Mesodermal cell (in vitro differentiated cells): ENCODE data around the gene TSPAN4.

ENCODE experiments used
- H3K27ac ChIP-seq: 2 replicates; pipeline ENCODE4 v1.7.0; 2013; ENCODE audit warnings: mild to moderate bottlenecking, low read depth, low read length, moderate library complexity; ENCODE audit not compliant: severe bottlenecking
- H3K36me3 ChIP-seq: 2 replicates; pipeline ENCODE4 v1.7.1; 2013; ENCODE audit warnings: mild to moderate bottlenecking, low read length, moderate library complexity; ENCODE audit not compliant: control insufficient read depth, insufficient read depth
- H3K4me1 ChIP-seq: one replicate; pipeline ENCODE4 v1.7.1; 2013; ENCODE audit warnings: mild to moderate bottlenecking, low read length; ENCODE audit not compliant: insufficient read depth, control insufficient read depth, poor library complexity, severe bottlenecking
- H3K4me3 ChIP-seq: 2 replicates; pipeline ENCODE4 v1.7.0; 2013; ENCODE audit warnings: low read length, control low read depth, mild to moderate bottlenecking; ENCODE audit not compliant: insufficient read depth, poor library complexity, severe bottlenecking; ENCODE audit errors: extremely low read depth
- H3K9me3 ChIP-seq: 2 replicates; pipeline ENCODE4 v1.7.1; 2013; ENCODE audit warnings: mild to moderate bottlenecking, low read length, moderate library complexity; ENCODE audit not compliant: control insufficient read depth
- WGBS, 2 experiments: methylation state at CpG; one replicate each; pipeline ENCODE4 v1.1.5; 2013; ENCODE audit warnings: missing lambda C conversion rate in 2 of 2; ENCODE audit not compliant: insufficient coverage in 2 of 2; 5-methylcytosine and 5-hydroxymethylcytosine counted together

TSPAN4 gene

GRCh38 chr11:825366-826226 is 17.1 kb upstream of the TSPAN4 start:
- WGBS, 2 experiments, result 94 to 96% methylated on average over 8 of the region's 12 CpGs
- H3K4me1 ChIP-seq, result peaks cover 35% of the 10 kb centered on the region
- no peak overlapping the region for H3K27ac ChIP-seq
- H3K36me3 ChIP-seq, result peaks cover 26% of the 10 kb centered on the region
- H3K9me3 ChIP-seq, result no peaks in the 10 kb centered on the region
- no peak overlapping the region for H3K4me3 ChIP-seq

GRCh38 chr11:826227-826621 is 16.4 kb upstream of the TSPAN4 start:
- 86 to 87% methylated on average over 5 to 6 of the region's 9 CpGs for WGBS, 2 experiments

GRCh38 chr11:826836-827145 is 15.9 kb upstream of the TSPAN4 start:
- Histone ChIP-seq H3K4me3 (peak overlapping the region; percentile 28), H3K27ac (no peak overlapping the region), H3K9me3 (no peaks in the 10 kb centered on the region), H3K36me3 (peaks cover 21% of the 10 kb centered on the region), H3K4me1 (peaks cover 42% of the 10 kb centered on the region)
- 5% methylated on average over 20 to 21 of the region's 22 CpGs for WGBS, 2 experiments

More at GRCh38 chr11:826227-826621, 16.4 kb upstream of the TSPAN4 start:
- no peaks in the 10 kb centered on the region for H3K9me3 ChIP-seq
- no peak overlapping the region for H3K27ac ChIP-seq
- no peak overlapping the region for H3K4me3 ChIP-seq
- peaks cover 36% of the 10 kb centered on the region for H3K4me1 ChIP-seq
- peaks cover 26% of the 10 kb centered on the region for H3K36me3 ChIP-seq

- 2 to 3% methylated on average over 56 to 61 of the region's 66 CpGs for WGBS, 2 experiments
- Histone ChIP-seq H3K36me3 (peaks cover 18% of the 10 kb centered on the region), H3K4me1 (peaks cover 43% of the 10 kb centered on the region), H3K9me3 (no peaks in the 10 kb centered on the region), H3K27ac (no peak overlapping the region), H3K4me3 (peak overlapping the region; percentile 28)
Observed at GRCh38 chr11:827146-827896, 15.3 kb upstream of the TSPAN4 start.

- H3K9me3 ChIP-seq, result no peaks in the 10 kb centered on the region
- peak within 1 kb of the TSS; percentile 28 for H3K4me3 ChIP-seq
- H3K27ac ChIP-seq, result peak within 1 kb of the TSS; percentile 36
- H3K4me1 ChIP-seq, result peaks cover 43% of the 10 kb centered on the region
- WGBS, 2 experiments, result 48 to 53% methylated on average over 5 of the region's 5 CpGs
- H3K36me3 ChIP-seq, result peaks cover 13% of the 10 kb centered on the region
Observed at GRCh38 chr11:827897-828192, 14.8 kb upstream of the TSPAN4 start, which contains the start of gene CRACR2B. TSS of gene CRACR2B (plus strand) at chr11:827919. CDS start at chr11:828608, 689 bp downstream.

- H3K4me1 ChIP-seq, result peaks cover 43% of the 10 kb centered on the region
- H3K36me3 ChIP-seq, result peaks cover 13% of the 10 kb centered on the region
- H3K4me3 ChIP-seq, result no peak overlapping the region
- no peaks in the 10 kb centered on the region for H3K9me3 ChIP-seq
- 42 to 59% methylated on average over 14 to 20 of the region's 21 CpGs for WGBS, 2 experiments
- H3K27ac ChIP-seq, result peak overlapping the region; percentile 36
Observed at GRCh38 chr11:828506-829175, 14.0 kb upstream of the TSPAN4 start.

GRCh38 chr11:829176-829846 is 13.3 kb upstream of the TSPAN4 start:
- Histone ChIP-seq H3K4me3 (peak overlapping the region; percentile 31), H3K4me1 (peaks cover 45% of the 10 kb centered on the region), H3K27ac (peak overlapping the region; percentile 36), H3K36me3 (peaks cover 6% of the 10 kb centered on the region), H3K9me3 (no peaks in the 10 kb centered on the region)
- 7 to 8% methylated on average over 31 to 34 of the region's 40 CpGs for WGBS, 2 experiments

- H3K4me1 ChIP-seq, result peaks cover 51% of the 10 kb centered on the region
- H3K9me3 ChIP-seq, result no peaks in the 10 kb centered on the region
- WGBS, 2 experiments, result 1 to 2% methylated on average over 38 to 39 of the region's 39 CpGs
- peaks cover 4% of the 10 kb centered on the region for H3K36me3 ChIP-seq
- no peak overlapping the region for H3K27ac ChIP-seq
- peak overlapping the region; percentile 31 for H3K4me3 ChIP-seq
Observed at GRCh38 chr11:829847-830294, 12.8 kb upstream of the TSPAN4 start.

- H3K36me3 ChIP-seq, result peaks cover 4% of the 10 kb centered on the region
- WGBS, 2 experiments, result 1 to 2% methylated on average over 67 to 72 of the region's 78 CpGs
- no peak overlapping the region for H3K27ac ChIP-seq
- no peaks in the 10 kb centered on the region for H3K9me3 ChIP-seq
- H3K4me3 ChIP-seq, result peak overlapping the region; percentile 31
- H3K4me1 ChIP-seq, result peaks cover 53% of the 10 kb centered on the region
Observed at GRCh38 chr11:830295-831117, 12.1 kb upstream of the TSPAN4 start.
